Measurements from ENCODE around the gene SOCS7.
A peak's percentile ranks its signal among the peaks of the same experiment; 100 is the strongest.

Gene SOCS7

GRCh38 chr17:38401459-38401858, 49.8 kb downstream of the SOCS7 start:
- no peak overlapping the region for H3K27ac ChIP-seq (ENCODE audit: low read length, poor library complexity, severe bottlenecking)
- no peak overlapping the region for H2AFZ ChIP-seq (ENCODE audit: low read depth, low read length)
- H3K4me3 ChIP-seq (ENCODE audit: insufficient read depth in 1 of 2, low read depth in 1 of 2, low read length in 2 of 2) = no peak overlapping the region
- 91% methylated on average over 4 of the region's 4 CpGs for whole genome bisulfite sequencing
- no peak overlapping the region for H2BK120ac ChIP-seq (ENCODE audit: low read depth, low read length)
- H3K79me1 ChIP-seq (replicated peaks; ENCODE audit: low read length, poor library complexity, severe bottlenecking) = no peaks in the 10 kb centered on the region
- no peak overlapping the region for H3K4me2 ChIP-seq (ENCODE audit: low read length, poor library complexity, severe bottlenecking)
- H2BK15ac ChIP-seq (ENCODE audit: low read depth, poor library complexity, severe bottlenecking) = no peak overlapping the region
- H3K14ac ChIP-seq (ENCODE audit: low read length in 2 of 2) = no peak overlapping the region
- H3K4me1 ChIP-seq (ENCODE audit: control insufficient read depth, insufficient read depth, low read depth, low read length) = no peaks in the 10 kb centered on the region
- H4K91ac ChIP-seq (ENCODE audit: low read length) = no peak overlapping the region
- no peak overlapping the region for H4K8ac ChIP-seq (ENCODE audit: low read length)
- H3K9me3 ChIP-seq (ENCODE audit: control insufficient read depth, low read length) = no peaks in the 10 kb centered on the region
- no peak overlapping the region for H2BK5ac ChIP-seq (ENCODE audit: low read depth, low read length, poor library complexity, severe bottlenecking)
- no peak overlapping the region for H2BK12ac ChIP-seq (ENCODE audit: low read length in 2 of 2)
- no peak for DNase-seq
- H3K4ac ChIP-seq (ENCODE audit: low read depth in 1 of 2, low read length in 2 of 2) = no peak overlapping the region
- H2AK5ac ChIP-seq (ENCODE audit: low read length, severe bottlenecking) = no peak overlapping the region
- H3K27me3 ChIP-seq (ENCODE audit: control insufficient read depth in 1 of 2, insufficient read depth in 1 of 2, low read length in 2 of 2) = no peaks in the 10 kb centered on the region
- H3K18ac ChIP-seq (ENCODE audit: low read depth in 1 of 2, low read length in 2 of 2) = no peak overlapping the region
- H3K36me3 ChIP-seq (ENCODE audit: control insufficient read depth in 1 of 2, insufficient read depth in 2 of 2, low read depth in 1 of 2, low read length in 2 of 2) = peaks cover 50 to 51% of the 10 kb centered on the region in 2 experiments
- H3K23ac ChIP-seq (ENCODE audit: low read length in 2 of 2) = no peak overlapping the region
- no peak overlapping the region for H3K9ac ChIP-seq (ENCODE audit: low read length)

GRCh38 chr17:38402897-38403296, 51.3 kb downstream of the SOCS7 start:
- no peaks in the 10 kb centered on the region for H3K9me3 ChIP-seq (ENCODE audit: control insufficient read depth, low read length)
- no peak overlapping the region for H3K4me3 ChIP-seq (ENCODE audit: insufficient read depth in 1 of 2, low read depth in 1 of 2, low read length in 2 of 2)
- no peak overlapping the region for H2AFZ ChIP-seq (ENCODE audit: low read depth, low read length)
- no peak overlapping the region for H2BK15ac ChIP-seq (ENCODE audit: low read depth, poor library complexity, severe bottlenecking)
- no peaks in the 10 kb centered on the region for H3K27me3 ChIP-seq (ENCODE audit: control insufficient read depth in 1 of 2, insufficient read depth in 1 of 2, low read length in 2 of 2)
- H3K14ac ChIP-seq (ENCODE audit: low read length in 2 of 2) = no peak overlapping the region
- H3K4me2 ChIP-seq (ENCODE audit: low read length, poor library complexity, severe bottlenecking) = no peak overlapping the region
- H3K9ac ChIP-seq (ENCODE audit: low read length) = no peak overlapping the region
- DNase-seq = no peak
- H2BK5ac ChIP-seq (ENCODE audit: low read depth, low read length, poor library complexity, severe bottlenecking) = no peak overlapping the region
- no peak overlapping the region for H3K27ac ChIP-seq (ENCODE audit: low read length, poor library complexity, severe bottlenecking)
- no peak overlapping the region for H4K91ac ChIP-seq (ENCODE audit: low read length)
- no peak overlapping the region for H3K18ac ChIP-seq (ENCODE audit: low read depth in 1 of 2, low read length in 2 of 2)
- H3K36me3 ChIP-seq (ENCODE audit: control insufficient read depth in 1 of 2, insufficient read depth in 2 of 2, low read depth in 1 of 2, low read length in 2 of 2) = peaks cover 36 to 45% of the 10 kb centered on the region in 2 experiments
- H2AK5ac ChIP-seq (ENCODE audit: low read length, severe bottlenecking) = no peak overlapping the region
- no peak overlapping the region for H3K23ac ChIP-seq (ENCODE audit: low read length in 2 of 2)
- WGBS = 89% methylated on average over 5 of the region's 5 CpGs
- H3K4me1 ChIP-seq (ENCODE audit: control insufficient read depth, insufficient read depth, low read depth, low read length) = no peaks in the 10 kb centered on the region
- H2BK12ac ChIP-seq (ENCODE audit: low read length in 2 of 2) = no peak overlapping the region
- H4K8ac ChIP-seq (ENCODE audit: low read length) = no peak overlapping the region
- no peak overlapping the region for H2BK120ac ChIP-seq (ENCODE audit: low read depth, low read length)
- H3K4ac ChIP-seq (ENCODE audit: low read depth in 1 of 2, low read length in 2 of 2) = no peak overlapping the region
- H3K79me1 ChIP-seq (replicated peaks; ENCODE audit: low read length, poor library complexity, severe bottlenecking) = no peaks in the 10 kb centered on the region

- Histone ChIP-seq H3K79me1 (replicated peaks; ENCODE audit: low read length, poor library complexity, severe bottlenecking) (no peaks in the 10 kb centered on the region), H2AFZ (ENCODE audit: low read depth, low read length) (no peak overlapping the region), H3K4me2 (ENCODE audit: low read length, poor library complexity, severe bottlenecking) (no peak overlapping the region), H2AK5ac (ENCODE audit: low read length, severe bottlenecking) (no peak overlapping the region), H2BK12ac (ENCODE audit: low read length in 2 of 2) (no peak overlapping the region), H4K91ac (ENCODE audit: low read length) (no peak overlapping the region), H3K9ac (ENCODE audit: low read length) (no peak overlapping the region), H2BK15ac (ENCODE audit: low read depth, poor library complexity, severe bottlenecking) (no peak overlapping the region), H2BK5ac (ENCODE audit: low read depth, low read length, poor library complexity, severe bottlenecking) (no peak overlapping the region), H4K8ac (ENCODE audit: low read length) (no peak overlapping the region), H3K4me1 (ENCODE audit: control insufficient read depth, insufficient read depth, low read depth, low read length) (no peaks in the 10 kb centered on the region), H3K9me3 (ENCODE audit: control insufficient read depth, low read length) (no peaks in the 10 kb centered on the region), H2BK120ac (ENCODE audit: low read depth, low read length) (no peak overlapping the region), H3K18ac (ENCODE audit: low read depth in 1 of 2, low read length in 2 of 2) (no peak overlapping the region), H3K27me3 (ENCODE audit: control insufficient read depth in 1 of 2, insufficient read depth in 1 of 2, low read length in 2 of 2) (no peaks in the 10 kb centered on the region), H3K4me3 (ENCODE audit: insufficient read depth in 1 of 2, low read depth in 1 of 2, low read length in 2 of 2) (no peak overlapping the region), H3K27ac (ENCODE audit: low read length, poor library complexity, severe bottlenecking) (no peak overlapping the region), H3K4ac (ENCODE audit: low read depth in 1 of 2, low read length in 2 of 2) (no peak overlapping the region), H3K36me3 (ENCODE audit: control insufficient read depth in 1 of 2, insufficient read depth in 2 of 2, low read depth in 1 of 2, low read length in 2 of 2) (peaks cover 31 to 41% of the 10 kb centered on the region in 2 experiments), H3K14ac (ENCODE audit: low read length in 2 of 2) (no peak overlapping the region), H3K23ac (ENCODE audit: low read length in 2 of 2) (no peak overlapping the region)
- DNase-seq = peak; percentile 75
- 55% methylated on average over 3 of the region's 4 CpGs for WGBS
Measured at GRCh38 chr17:38403491-38403890, 51.8 kb downstream of the SOCS7 start.

GRCh38 chr17:38404174-38404943, 52.7 kb downstream of the SOCS7 start:
- no peak overlapping the region for H2AFZ ChIP-seq (ENCODE audit: low read depth, low read length)
- no peak overlapping the region for H3K4me3 ChIP-seq (ENCODE audit: insufficient read depth in 1 of 2, low read depth in 1 of 2, low read length in 2 of 2)
- H2BK5ac ChIP-seq (ENCODE audit: low read depth, low read length, poor library complexity, severe bottlenecking) = no peak overlapping the region
- H3K18ac ChIP-seq (ENCODE audit: low read depth in 1 of 2, low read length in 2 of 2) = no peak overlapping the region
- H3K23ac ChIP-seq (ENCODE audit: low read length in 2 of 2) = peak overlapping the region in 1 of 2 experiments; percentile 53
- no peaks in the 10 kb centered on the region for H3K79me1 ChIP-seq (replicated peaks; ENCODE audit: low read length, poor library complexity, severe bottlenecking)
- H3K4me1 ChIP-seq (ENCODE audit: control insufficient read depth, insufficient read depth, low read depth, low read length) = no peaks in the 10 kb centered on the region
- no peak overlapping the region for H2AK5ac ChIP-seq (ENCODE audit: low read length, severe bottlenecking)
- H3K27ac ChIP-seq (ENCODE audit: low read length, poor library complexity, severe bottlenecking) = no peak overlapping the region
- no peak overlapping the region for H3K9ac ChIP-seq (ENCODE audit: low read length)
- H2BK12ac ChIP-seq (ENCODE audit: low read length in 2 of 2) = no peak overlapping the region
- H4K91ac ChIP-seq (ENCODE audit: low read length) = no peak overlapping the region
- no peak overlapping the region for H3K4ac ChIP-seq (ENCODE audit: low read depth in 1 of 2, low read length in 2 of 2)
- no peak overlapping the region for H4K8ac ChIP-seq (ENCODE audit: low read length)
- no peak overlapping the region for H3K14ac ChIP-seq (ENCODE audit: low read length in 2 of 2)
- no peak overlapping the region for H2BK120ac ChIP-seq (ENCODE audit: low read depth, low read length)
- no peaks in the 10 kb centered on the region for H3K9me3 ChIP-seq (ENCODE audit: control insufficient read depth, low read length)
- H3K4me2 ChIP-seq (ENCODE audit: low read length, poor library complexity, severe bottlenecking) = no peak overlapping the region
- H2BK15ac ChIP-seq (ENCODE audit: low read depth, poor library complexity, severe bottlenecking) = no peak overlapping the region
- H3K36me3 ChIP-seq (ENCODE audit: control insufficient read depth in 1 of 2, insufficient read depth in 2 of 2, low read depth in 1 of 2, low read length in 2 of 2) = peaks cover 26 to 38% of the 10 kb centered on the region in 2 experiments
- peaks cover 0 to 5% of the 10 kb centered on the region in 2 experiments for H3K27me3 ChIP-seq (ENCODE audit: control insufficient read depth in 1 of 2, insufficient read depth in 1 of 2, low read length in 2 of 2)
- WGBS = 83% methylated on average over 15 of the region's 16 CpGs
- DNase-seq = no peak
